MM.1S (cell line): ENCODE data around the gene ELAVL3.
"Not testable (repeated sequence)": the region's sequence is repeated elsewhere in the genome, so short reads cannot be mapped to it uniquely, and the experiment has no call there.

Experiments
- DNase-seq: peaks from one replicate; pipeline ENCODE4 v3.0.0-alpha.2; 2015
- H2AFZ ChIP-seq: fragments of 300-600 bp; sonication (generic); 2 replicates; pipeline ENCODE4 v1.6.0; 2016; ENCODE audit warnings: antibody characterized with exemption, low read length
- H3F3A ChIP-seq: fragments of 300-600 bp; sonication (generic); 2 replicates; pipeline ENCODE4 v1.6.1; 2016; ENCODE audit warnings: mild to moderate bottlenecking, antibody characterized with exemption, low read length, moderate library complexity, mixed read lengths; ENCODE audit not compliant: insufficient read depth
- H3K27ac ChIP-seq: fragments of 300-600 bp; sonication (generic); 2 replicates; pipeline ENCODE4 v1.5.1; 2016; ENCODE audit warnings: mild to moderate bottlenecking, low read length
- H3K27me3 ChIP-seq: fragments of 300-600 bp; sonication (generic); replicated peaks from 2 replicates; pipeline ENCODE4 v1.6.0; 2016; ENCODE audit warnings: low read length; ENCODE audit not compliant: insufficient read depth
- H3K36me3 ChIP-seq: fragments of 300-600 bp; sonication (generic); replicated peaks from 2 replicates; pipeline ENCODE4 v1.6.1; 2016; ENCODE audit warnings: mild to moderate bottlenecking, low read length, mixed read lengths; ENCODE audit not compliant: insufficient read depth
- H3K4me1 ChIP-seq: fragments of 300-600 bp; sonication (generic); 2 replicates; pipeline ENCODE4 v1.6.1; 2016; ENCODE audit warnings: low read length, mixed read lengths
- H3K4me2 ChIP-seq: fragments of 300-600 bp; sonication (generic); 2 replicates; pipeline ENCODE4 v1.6.0; 2016; ENCODE audit warnings: low read depth, low read length
- H3K4me3 ChIP-seq: fragments of 300-600 bp; sonication (generic); 2 replicates; pipeline ENCODE4 v1.5.1; 2016; ENCODE audit warnings: low read length, mixed read lengths
- H3K79me2 ChIP-seq: fragments of 300-600 bp; sonication (generic); 2 replicates; pipeline ENCODE4 v1.6.1; 2016; ENCODE audit warnings: mixed run types, low read length, mixed read lengths
- H3K9ac ChIP-seq: fragments of 300-600 bp; sonication (generic); 2 replicates; pipeline ENCODE4 v1.6.1; 2016; ENCODE audit warnings: low read length, mixed read lengths
- H3K9me2 ChIP-seq: fragments of 300-600 bp; sonication (generic); replicated peaks from 2 replicates; pipeline ENCODE4 v1.6.1; 2016; ENCODE audit warnings: mild to moderate bottlenecking, low read length, mixed read lengths; ENCODE audit not compliant: insufficient read depth
- H3K9me3 ChIP-seq: fragments of 300-600 bp; sonication (generic); replicated peaks from 2 replicates; pipeline ENCODE4 v1.6.1; 2016; ENCODE audit warnings: mild to moderate bottlenecking, low read length, mixed read lengths; ENCODE audit not compliant: insufficient read depth
- H4K20me1 ChIP-seq: fragments of 300-600 bp; sonication (generic); 2 replicates; pipeline ENCODE4 v1.6.1; 2016; ENCODE audit warnings: mild to moderate bottlenecking, low read length, moderate library complexity, mixed read lengths; ENCODE audit not compliant: insufficient read depth
- EZH2 ChIP-seq: fragments of 300-600 bp; sonication (generic); optimal IDR thresholded peaks from 2 replicates; pipeline ENCODE3; 2017; ENCODE audit warnings: low read depth, mild to moderate bottlenecking, antibody characterized with exemption, low read length, mixed read lengths
- EZH2phosphoT487 ChIP-seq: fragments of 300-600 bp; sonication (generic); IDR thresholded peaks from 2 replicates; pipeline ENCODE4 v1.6.1; 2018; ENCODE audit warnings: antibody characterized with exemption, low read length
- TF ChIP-seq, protein P1 (sequence below): fragments of 300-600 bp; sonication (generic); IDR thresholded peaks from 2 replicates; pipeline ENCODE4 v1.5.1; 2016; ENCODE audit warnings: antibody characterized with exemption, low read length, mixed read lengths

Gene ELAVL3

GRCh38 chr19:11461453-11461852, 19.4 kb downstream of the ELAVL3 start:
- no peak overlapping the region for H3K27ac ChIP-seq
- no peaks in the 10 kb centered on the region for H3K9me2 ChIP-seq
- no peak overlapping the region for H3K4me2 ChIP-seq
- H3K79me2 ChIP-seq: no peaks in the 10 kb centered on the region
- no peak for TF ChIP-seq EZH2phosphoT487
- TF ChIP-seq, protein P1, sequence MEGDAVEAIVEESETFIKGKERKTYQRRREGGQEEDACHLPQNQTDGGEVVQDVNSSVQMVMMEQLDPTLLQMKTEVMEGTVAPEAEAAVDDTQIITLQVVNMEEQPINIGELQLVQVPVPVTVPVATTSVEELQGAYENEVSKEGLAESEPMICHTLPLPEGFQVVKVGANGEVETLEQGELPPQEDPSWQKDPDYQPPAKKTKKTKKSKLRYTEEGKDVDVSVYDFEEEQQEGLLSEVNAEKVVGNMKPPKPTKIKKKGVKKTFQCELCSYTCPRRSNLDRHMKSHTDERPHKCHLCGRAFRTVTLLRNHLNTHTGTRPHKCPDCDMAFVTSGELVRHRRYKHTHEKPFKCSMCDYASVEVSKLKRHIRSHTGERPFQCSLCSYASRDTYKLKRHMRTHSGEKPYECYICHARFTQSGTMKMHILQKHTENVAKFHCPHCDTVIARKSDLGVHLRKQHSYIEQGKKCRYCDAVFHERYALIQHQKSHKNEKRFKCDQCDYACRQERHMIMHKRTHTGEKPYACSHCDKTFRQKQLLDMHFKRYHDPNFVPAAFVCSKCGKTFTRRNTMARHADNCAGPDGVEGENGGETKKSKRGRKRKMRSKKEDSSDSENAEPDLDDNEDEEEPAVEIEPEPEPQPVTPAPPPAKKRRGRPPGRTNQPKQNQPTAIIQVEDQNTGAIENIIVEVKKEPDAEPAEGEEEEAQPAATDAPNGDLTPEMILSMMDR: no peak
- TF ChIP-seq EZH2: no peak
- H3K9me3 ChIP-seq: no peaks in the 10 kb centered on the region
- H4K20me1 ChIP-seq: no peaks in the 10 kb centered on the region
- no peak overlapping the region for H3K9ac ChIP-seq
- H3F3A ChIP-seq: no peaks in the 10 kb centered on the region
- H3K36me3 ChIP-seq: no peaks in the 10 kb centered on the region
- no peaks in the 10 kb centered on the region for H3K4me1 ChIP-seq
- DNase-seq: no peak
- peaks cover 48% of the 10 kb centered on the region for H3K27me3 ChIP-seq
- H2AFZ ChIP-seq: no peak overlapping the region
- no peak overlapping the region for H3K4me3 ChIP-seq

GRCh38 chr19:11460207-11460606, 20.6 kb downstream of the ELAVL3 start:
- Histone ChIP-seq H3K4me3 (no peak overlapping the region), H3K27me3 (peaks cover 49% of the 10 kb centered on the region), H4K20me1 (no peaks in the 10 kb centered on the region), H3K9ac (no peak overlapping the region), H3K9me2 (no peaks in the 10 kb centered on the region), H3K4me1 (no peaks in the 10 kb centered on the region), H3K27ac (no peak overlapping the region), H3K9me3 (no peaks in the 10 kb centered on the region), H3K36me3 (no peaks in the 10 kb centered on the region), H2AFZ (no peak overlapping the region), H3K79me2 (no peaks in the 10 kb centered on the region), H3F3A (no peaks in the 10 kb centered on the region), H3K4me2 (no peak overlapping the region)
- no peak for TF ChIP-seq EZH2
- TF ChIP-seq, protein P1: peak; percentile 35
- DNase-seq: no peak

- H3K27me3 ChIP-seq: peaks cover 49% of the 10 kb centered on the region
- not testable (repeated sequence) for H3K4me2 ChIP-seq, H3K9me3 ChIP-seq, H3K79me2 ChIP-seq, H3K4me1 ChIP-seq, H4K20me1 ChIP-seq, H3K27ac ChIP-seq, H3K4me3 ChIP-seq, H3K9ac ChIP-seq, DNase-seq, H3K9me2 ChIP-seq, H3K36me3 ChIP-seq, H3F3A ChIP-seq, H2AFZ ChIP-seq
Observed at GRCh38 chr19:11458912-11459311, 21.9 kb downstream of the ELAVL3 start.

DNA sequence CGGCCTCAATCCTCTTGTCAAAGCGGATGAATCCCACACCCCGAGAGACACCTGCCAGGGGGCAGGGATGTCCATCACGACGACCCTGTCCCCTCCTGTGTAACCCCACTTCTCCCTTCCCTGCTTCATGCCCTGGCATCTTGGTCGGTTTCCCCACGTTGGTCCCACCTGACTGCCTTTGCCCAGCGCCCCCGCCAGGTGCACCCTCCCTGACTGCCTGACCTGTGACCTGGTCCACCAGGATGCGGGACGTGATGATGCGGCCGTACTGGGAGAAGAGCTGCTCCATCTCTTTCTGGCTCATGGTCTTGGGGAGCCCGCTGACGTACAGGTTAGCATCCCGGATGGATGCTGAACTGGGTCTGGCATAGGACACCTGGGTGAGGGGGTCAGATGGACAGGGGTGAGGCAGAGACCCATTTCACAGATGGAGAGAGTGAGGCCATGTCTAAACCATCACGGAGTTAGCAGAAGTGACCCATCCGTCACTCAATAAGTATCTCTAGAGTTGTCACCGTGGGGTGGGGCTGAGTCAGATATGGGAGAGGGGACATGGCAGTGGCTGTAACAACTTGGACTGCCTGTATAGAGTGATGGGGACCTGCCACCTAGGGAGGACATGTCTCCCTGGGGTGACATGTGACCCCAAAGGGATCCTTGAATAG, 22.5 kb downstream of the ELAVL3 start:
- no peak for DNase-seq
- Histone ChIP-seq H3K9me3 (no peaks in the 10 kb centered on the region), H3K4me3 (no peak overlapping the region), H4K20me1 (no peaks in the 10 kb centered on the region), H3K4me1 (no peaks in the 10 kb centered on the region), H3K27ac (no peak overlapping the region), H3K79me2 (no peaks in the 10 kb centered on the region), H3K9me2 (no peaks in the 10 kb centered on the region), H2AFZ (no peak overlapping the region), H3F3A (no peaks in the 10 kb centered on the region), H3K36me3 (no peaks in the 10 kb centered on the region), H3K4me2 (no peak overlapping the region), H3K27me3 (peaks cover 48% of the 10 kb centered on the region), H3K9ac (no peak overlapping the region)
- TF ChIP-seq EZH2phosphoT487: no peak
- TF ChIP-seq EZH2: no peak
- TF ChIP-seq, protein P1: no peak
